HEK293 (cell line): Measurements from ENCODE around the gene ZNF783.

ENCODE experiments used
- GLIS1 ChIP-seq: fragments of 450-650 bp; formaldehyde crosslinking; IDR thresholded peaks from 2 replicates; pipeline ENCODE4 v1.5.1; 2016; ENCODE audit warnings: missing biosample characterization, missing genetic modification characterization
- GLIS2 ChIP-seq: fragments of 450-650 bp; formaldehyde crosslinking; IDR thresholded peaks from 2 replicates; pipeline ENCODE4 v1.5.1; 2016; ENCODE audit warnings: missing biosample characterization, missing genetic modification characterization
- IKZF3 ChIP-seq: fragments of 450-650 bp; IDR thresholded peaks from 2 replicates; pipeline ENCODE4 v1.5.0; 2018; ENCODE audit warnings: missing biosample characterization, mild to moderate bottlenecking, missing genetic modification characterization, moderate library complexity
- KLF9 ChIP-seq: fragments of 450-650 bp; formaldehyde crosslinking; IDR thresholded peaks from 2 replicates; pipeline ENCODE4 v1.5.1; 2016; ENCODE audit warnings: missing biosample characterization, missing genetic modification characterization, low read depth
- MEIS1 ChIP-seq: sonication (generic); formaldehyde crosslinking; IDR thresholded peaks from 2 replicates; pipeline ENCODE4 v1.8.1; 2022; ENCODE audit warnings: missing genetic modification reagents, mild to moderate bottlenecking, borderline replicate concordance
- OSR2 ChIP-seq: fragments of 450-650 bp; formaldehyde crosslinking; IDR thresholded peaks from 2 replicates; pipeline ENCODE4 v1.5.1; 2016; ENCODE audit warnings: missing biosample characterization, missing genetic modification characterization
- SCRT1 ChIP-seq: fragments of 450-650 bp; formaldehyde crosslinking; IDR thresholded peaks from 2 replicates; pipeline ENCODE4 v1.5.1; 2016; ENCODE audit warnings: missing biosample characterization, missing genetic modification characterization, borderline replicate concordance
- SP2 ChIP-seq: fragments of 450-650 bp; formaldehyde crosslinking; IDR thresholded peaks from 2 replicates; pipeline ENCODE4 v1.5.1; 2016; ENCODE audit warnings: missing biosample characterization, missing genetic modification characterization
- TCF7L2 ChIP-seq: IDR thresholded peaks from 2 replicates; pipeline ENCODE4 v1.6.1; 2011; ENCODE audit warnings: low read depth, mild to moderate bottlenecking, inconsistent platforms, low read length, moderate library complexity, borderline replicate concordance
- ZBTB21 ChIP-seq: fragments of 450-650 bp; formaldehyde crosslinking; IDR thresholded peaks from 2 replicates; pipeline ENCODE4 v1.5.1; 2017; ENCODE audit warnings: missing biosample characterization, missing genetic modification characterization
- ZBTB26 ChIP-seq: fragments of 450-650 bp; formaldehyde crosslinking; optimal IDR thresholded peaks from 2 replicates; pipeline ENCODE3; 2016; ENCODE audit warnings: missing biosample characterization, mild to moderate bottlenecking, missing genetic modification characterization
- ZBTB7A ChIP-seq: fragments of 450-650 bp; formaldehyde crosslinking; IDR thresholded peaks from 2 replicates; pipeline ENCODE4 v1.5.1; 2016; ENCODE audit warnings: low read depth, missing biosample characterization, missing genetic modification characterization
- ZFHX2 ChIP-seq: fragments of 450-650 bp; formaldehyde crosslinking; conservative IDR thresholded peaks from 2 replicates; pipeline ENCODE4 v1.5.1; 2016; ENCODE audit warnings: missing biosample characterization, missing genetic modification characterization
- ZFP41 ChIP-seq: fragments of 450-650 bp; formaldehyde crosslinking; IDR thresholded peaks from 2 replicates; pipeline ENCODE4 v1.5.1; 2016; ENCODE audit warnings: missing biosample characterization, missing genetic modification characterization, borderline replicate concordance
- ZNF133 ChIP-seq: fragments of 450-650 bp; formaldehyde crosslinking; IDR thresholded peaks from 2 replicates; pipeline ENCODE4 v1.5.1; 2016; ENCODE audit warnings: missing biosample characterization, missing genetic modification characterization
- ZNF202 ChIP-seq: fragments of 450-650 bp; formaldehyde crosslinking; IDR thresholded peaks from 2 replicates; pipeline ENCODE4 v1.5.1; 2016; ENCODE audit warnings: missing biosample characterization, missing genetic modification characterization, borderline replicate concordance
- ZNF335 ChIP-seq: fragments of 450-650 bp; formaldehyde crosslinking; conservative IDR thresholded peaks from 2 replicates; pipeline ENCODE4 v1.5.1; 2016; ENCODE audit warnings: missing biosample characterization, missing genetic modification characterization
- ZNF350 ChIP-seq: fragments of 450-650 bp; formaldehyde crosslinking; IDR thresholded peaks from 2 replicates; pipeline ENCODE4 v1.5.0; 2017; ENCODE audit warnings: missing biosample characterization, mild to moderate bottlenecking, missing genetic modification characterization
- ZNF394 ChIP-seq: fragments of 450-650 bp; formaldehyde crosslinking; IDR thresholded peaks from 2 replicates; pipeline ENCODE4 v1.5.1; 2016; ENCODE audit warnings: missing biosample characterization, missing genetic modification characterization, mild to moderate bottlenecking, moderate library complexity, borderline replicate concordance
- ZNF423 ChIP-seq: fragments of 450-650 bp; formaldehyde crosslinking; IDR thresholded peaks from 2 replicates; pipeline ENCODE4 v1.5.1; 2016; ENCODE audit warnings: missing biosample characterization, missing genetic modification characterization
- ZNF501 ChIP-seq: fragments of 450-650 bp; formaldehyde crosslinking; IDR thresholded peaks from 2 replicates; pipeline ENCODE4 v1.5.1; 2016; ENCODE audit warnings: missing biosample characterization, missing genetic modification characterization
- ZNF514 ChIP-seq: fragments of 450-650 bp; formaldehyde crosslinking; IDR thresholded peaks from 2 replicates; pipeline ENCODE4 v1.5.1; 2016; ENCODE audit warnings: missing biosample characterization, missing genetic modification characterization
- ZNF518A ChIP-seq: fragments of 450-650 bp; formaldehyde crosslinking; conservative IDR thresholded peaks from 2 replicates; pipeline ENCODE4 v1.5.1; 2016; ENCODE audit warnings: low read depth, missing biosample characterization, missing genetic modification characterization
- ZNF530 ChIP-seq: fragments of 450-650 bp; formaldehyde crosslinking; IDR thresholded peaks from 2 replicates; pipeline ENCODE4 v1.5.1; 2016; ENCODE audit warnings: low read depth, missing biosample characterization, missing genetic modification characterization
- ZNF558 ChIP-seq: fragments of 450-650 bp; formaldehyde crosslinking; IDR thresholded peaks from 2 replicates; pipeline ENCODE4 v1.5.1; 2016; ENCODE audit warnings: missing biosample characterization, missing genetic modification characterization
- ZNF596 ChIP-seq: fragments of 450-650 bp; IDR thresholded peaks from 2 replicates; pipeline ENCODE4 v1.5.0; 2018; ENCODE audit warnings: missing biosample characterization, mild to moderate bottlenecking, missing genetic modification characterization, moderate library complexity
- ZNF664 ChIP-seq: fragments of 450-650 bp; formaldehyde crosslinking; IDR thresholded peaks from 2 replicates; pipeline ENCODE4 v1.5.1; 2016; ENCODE audit warnings: missing biosample characterization, missing genetic modification characterization
- ZNF830 ChIP-seq: fragments of 450-650 bp; IDR thresholded peaks from 2 replicates; pipeline ENCODE4 v1.5.0; 2018; ENCODE audit warnings: missing biosample characterization, missing genetic modification characterization, low read depth, mild to moderate bottlenecking, moderate library complexity
- TF ChIP-seq, protein P1 (sequence below): fragments of 450-650 bp; formaldehyde crosslinking; IDR thresholded peaks from 2 replicates; pipeline ENCODE4 v1.5.1; 2016; ENCODE audit warnings: missing biosample characterization, missing genetic modification characterization
- TF ChIP-seq, protein P2 (sequence below): fragments of 450-650 bp; formaldehyde crosslinking; IDR thresholded peaks from 2 replicates; pipeline ENCODE4 v1.5.1; 2016; ENCODE audit warnings: missing biosample characterization, missing genetic modification characterization
- TF ChIP-seq, protein P3 (sequence below): fragments of 450-650 bp; formaldehyde crosslinking; IDR thresholded peaks from 2 replicates; pipeline ENCODE4 v1.5.1; 2016; ENCODE audit warnings: missing biosample characterization, missing genetic modification characterization

The ZNF783 gene

DNA sequence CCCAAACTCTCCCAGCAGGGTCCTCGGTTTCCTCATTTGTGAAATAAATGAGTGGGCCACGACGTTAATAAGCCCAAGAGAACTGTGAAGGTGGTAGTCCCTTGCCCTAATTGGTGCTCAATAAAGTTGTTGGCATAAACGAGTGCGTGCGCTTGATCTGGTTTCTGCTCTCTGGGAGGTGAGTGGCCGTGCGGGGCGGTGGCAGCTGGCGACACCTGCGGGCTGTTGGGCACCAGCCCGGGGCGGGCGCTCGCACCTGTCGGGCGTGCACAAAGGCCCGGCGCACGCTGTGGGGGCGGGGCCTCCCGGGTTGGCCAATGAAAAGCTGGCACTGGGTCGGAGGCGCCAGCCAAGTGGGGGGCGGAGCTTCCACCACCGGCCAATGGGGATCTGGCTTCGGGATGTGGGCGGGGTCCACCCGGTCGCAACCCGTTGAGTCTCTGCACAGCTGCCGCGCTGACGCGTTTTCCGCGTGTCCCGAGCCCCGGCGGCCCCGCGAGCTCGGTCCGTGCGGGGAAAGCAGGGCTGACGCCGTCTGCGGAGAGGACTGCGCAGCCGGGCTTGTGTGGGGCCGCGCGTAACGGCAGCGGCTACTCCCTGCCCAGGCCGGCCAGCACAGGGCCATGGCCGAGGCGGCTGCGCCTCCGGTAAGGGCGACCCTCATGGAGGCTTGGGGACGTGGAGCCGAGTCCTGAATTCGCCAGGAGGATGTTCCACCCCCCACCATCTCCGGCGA, 23.0 kb downstream of the ZNF783 start (continued):
- TF ChIP-seq ZNF133 (no peak), SCRT1 (tag by site-specific recombination) (peak; percentile 74; the same call in 1 of the 2 replicates), ZBTB7A (tag by site-specific recombination) (no peak), ZNF558 (tag by site-specific recombination) (no peak), ZNF530 (tag by site-specific recombination) (no peak), OSR2 (tag by site-specific recombination) (no peak), KLF9 (peak; percentile 70), ZNF514 (tag by site-specific recombination) (no peak), ZNF394 (no peak), IKZF3 (tag by site-specific recombination) (no peak), ZBTB26 (peak; percentile 97), MEIS1 (CRISPR knock-in tag) (no peak), TCF7L2 (peak; percentile 64; the same call in 1 of the 2 replicates), SP2 (tag by site-specific recombination) (peak; percentile 98), GLIS2 (peak; percentile 79), ZNF596 (tag by site-specific recombination) (no peak), ZNF501 (tag by site-specific recombination) (peak; percentile 80), ZFHX2 (tag by site-specific recombination) (no peak; the same call in 1 of the 2 replicates), ZNF518A (tag by site-specific recombination) (no peak), ZNF830 (tag by site-specific recombination) (no peak), ZNF335 (tag by site-specific recombination) (peak; percentile 75), ZFP41 (no peak), ZBTB21 (no peak), ZNF350 (tag by site-specific recombination) (no peak), GLIS1 (tag by site-specific recombination) (peak; percentile 79), ZNF423 (tag by site-specific recombination) (no peak), ZNF664 (tag by site-specific recombination) (no peak), ZNF202 (tag by site-specific recombination) (no peak)
- TF ChIP-seq, protein P1, sequence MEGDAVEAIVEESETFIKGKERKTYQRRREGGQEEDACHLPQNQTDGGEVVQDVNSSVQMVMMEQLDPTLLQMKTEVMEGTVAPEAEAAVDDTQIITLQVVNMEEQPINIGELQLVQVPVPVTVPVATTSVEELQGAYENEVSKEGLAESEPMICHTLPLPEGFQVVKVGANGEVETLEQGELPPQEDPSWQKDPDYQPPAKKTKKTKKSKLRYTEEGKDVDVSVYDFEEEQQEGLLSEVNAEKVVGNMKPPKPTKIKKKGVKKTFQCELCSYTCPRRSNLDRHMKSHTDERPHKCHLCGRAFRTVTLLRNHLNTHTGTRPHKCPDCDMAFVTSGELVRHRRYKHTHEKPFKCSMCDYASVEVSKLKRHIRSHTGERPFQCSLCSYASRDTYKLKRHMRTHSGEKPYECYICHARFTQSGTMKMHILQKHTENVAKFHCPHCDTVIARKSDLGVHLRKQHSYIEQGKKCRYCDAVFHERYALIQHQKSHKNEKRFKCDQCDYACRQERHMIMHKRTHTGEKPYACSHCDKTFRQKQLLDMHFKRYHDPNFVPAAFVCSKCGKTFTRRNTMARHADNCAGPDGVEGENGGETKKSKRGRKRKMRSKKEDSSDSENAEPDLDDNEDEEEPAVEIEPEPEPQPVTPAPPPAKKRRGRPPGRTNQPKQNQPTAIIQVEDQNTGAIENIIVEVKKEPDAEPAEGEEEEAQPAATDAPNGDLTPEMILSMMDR: peak; percentile 63; the same call in 1 of the 2 replicates
- TF ChIP-seq, protein P2, sequence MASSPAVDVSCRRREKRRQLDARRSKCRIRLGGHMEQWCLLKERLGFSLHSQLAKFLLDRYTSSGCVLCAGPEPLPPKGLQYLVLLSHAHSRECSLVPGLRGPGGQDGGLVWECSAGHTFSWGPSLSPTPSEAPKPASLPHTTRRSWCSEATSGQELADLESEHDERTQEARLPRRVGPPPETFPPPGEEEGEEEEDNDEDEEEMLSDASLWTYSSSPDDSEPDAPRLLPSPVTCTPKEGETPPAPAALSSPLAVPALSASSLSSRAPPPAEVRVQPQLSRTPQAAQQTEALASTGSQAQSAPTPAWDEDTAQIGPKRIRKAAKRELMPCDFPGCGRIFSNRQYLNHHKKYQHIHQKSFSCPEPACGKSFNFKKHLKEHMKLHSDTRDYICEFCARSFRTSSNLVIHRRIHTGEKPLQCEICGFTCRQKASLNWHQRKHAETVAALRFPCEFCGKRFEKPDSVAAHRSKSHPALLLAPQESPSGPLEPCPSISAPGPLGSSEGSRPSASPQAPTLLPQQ (tag by site-specific recombination): peak; percentile 67
- TF ChIP-seq, protein P3, sequence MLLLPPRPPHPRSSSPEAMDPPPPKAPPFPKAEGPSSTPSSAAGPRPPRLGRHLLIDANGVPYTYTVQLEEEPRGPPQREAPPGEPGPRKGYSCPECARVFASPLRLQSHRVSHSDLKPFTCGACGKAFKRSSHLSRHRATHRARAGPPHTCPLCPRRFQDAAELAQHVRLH (tag by site-specific recombination): no peak
